ENCODE results near the gene CUZD1.

GRCh38 chr10:122802282-122802681 lies 43.4 kb downstream of the CUZD1 start:
- TF ChIP-seq, protein P1, sequence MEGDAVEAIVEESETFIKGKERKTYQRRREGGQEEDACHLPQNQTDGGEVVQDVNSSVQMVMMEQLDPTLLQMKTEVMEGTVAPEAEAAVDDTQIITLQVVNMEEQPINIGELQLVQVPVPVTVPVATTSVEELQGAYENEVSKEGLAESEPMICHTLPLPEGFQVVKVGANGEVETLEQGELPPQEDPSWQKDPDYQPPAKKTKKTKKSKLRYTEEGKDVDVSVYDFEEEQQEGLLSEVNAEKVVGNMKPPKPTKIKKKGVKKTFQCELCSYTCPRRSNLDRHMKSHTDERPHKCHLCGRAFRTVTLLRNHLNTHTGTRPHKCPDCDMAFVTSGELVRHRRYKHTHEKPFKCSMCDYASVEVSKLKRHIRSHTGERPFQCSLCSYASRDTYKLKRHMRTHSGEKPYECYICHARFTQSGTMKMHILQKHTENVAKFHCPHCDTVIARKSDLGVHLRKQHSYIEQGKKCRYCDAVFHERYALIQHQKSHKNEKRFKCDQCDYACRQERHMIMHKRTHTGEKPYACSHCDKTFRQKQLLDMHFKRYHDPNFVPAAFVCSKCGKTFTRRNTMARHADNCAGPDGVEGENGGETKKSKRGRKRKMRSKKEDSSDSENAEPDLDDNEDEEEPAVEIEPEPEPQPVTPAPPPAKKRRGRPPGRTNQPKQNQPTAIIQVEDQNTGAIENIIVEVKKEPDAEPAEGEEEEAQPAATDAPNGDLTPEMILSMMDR (conservative IDR thresholded peaks at IDR 0.05; ENCODE audit: low read length) = no peak
- no peak for TF ChIP-seq EZH2phosphoT487 (IDR thresholded peaks at IDR 0.05; ENCODE audit: borderline replicate concordance)

All from Loucy (cell line).